ENCODE results near the gene CYTH1.

DNA sequence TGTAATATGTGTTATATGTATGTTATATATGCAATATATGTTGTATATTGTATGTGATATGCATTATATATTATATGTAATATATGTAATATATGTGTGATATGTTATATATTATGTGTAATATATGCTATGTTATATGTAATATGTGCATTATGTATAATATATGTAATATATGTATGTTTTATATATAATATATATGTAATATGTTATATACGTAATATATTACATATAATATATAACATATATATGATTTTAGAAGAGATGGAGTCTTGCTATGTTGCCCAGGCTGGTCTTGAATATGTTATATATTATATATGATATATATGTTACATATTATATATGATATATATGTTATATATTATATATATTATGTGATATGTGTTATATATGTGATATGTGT, 139.4 kb downstream of the CYTH1 start:
- TF ChIP-seq ZBTB4 (CRISPR knock-in tag; IDR thresholded peaks at IDR 0.05): no peak
- TF ChIP-seq PBX3 (IDR thresholded peaks at IDR 0.05; ENCODE audit: insufficient replicate concordance, low read depth, low read length): no peak
- TF ChIP-seq, protein P1, sequence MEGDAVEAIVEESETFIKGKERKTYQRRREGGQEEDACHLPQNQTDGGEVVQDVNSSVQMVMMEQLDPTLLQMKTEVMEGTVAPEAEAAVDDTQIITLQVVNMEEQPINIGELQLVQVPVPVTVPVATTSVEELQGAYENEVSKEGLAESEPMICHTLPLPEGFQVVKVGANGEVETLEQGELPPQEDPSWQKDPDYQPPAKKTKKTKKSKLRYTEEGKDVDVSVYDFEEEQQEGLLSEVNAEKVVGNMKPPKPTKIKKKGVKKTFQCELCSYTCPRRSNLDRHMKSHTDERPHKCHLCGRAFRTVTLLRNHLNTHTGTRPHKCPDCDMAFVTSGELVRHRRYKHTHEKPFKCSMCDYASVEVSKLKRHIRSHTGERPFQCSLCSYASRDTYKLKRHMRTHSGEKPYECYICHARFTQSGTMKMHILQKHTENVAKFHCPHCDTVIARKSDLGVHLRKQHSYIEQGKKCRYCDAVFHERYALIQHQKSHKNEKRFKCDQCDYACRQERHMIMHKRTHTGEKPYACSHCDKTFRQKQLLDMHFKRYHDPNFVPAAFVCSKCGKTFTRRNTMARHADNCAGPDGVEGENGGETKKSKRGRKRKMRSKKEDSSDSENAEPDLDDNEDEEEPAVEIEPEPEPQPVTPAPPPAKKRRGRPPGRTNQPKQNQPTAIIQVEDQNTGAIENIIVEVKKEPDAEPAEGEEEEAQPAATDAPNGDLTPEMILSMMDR (IDR thresholded peaks at IDR 0.05 in 2 of 3, conservative IDR thresholded peaks at IDR 0.05 in 1 of 3; ENCODE audit: control insufficient read depth in 2 of 3, extremely low read depth in 1 of 3, insufficient read depth in 1 of 3, low read depth in 3 of 3, low read length in 3 of 3): no peak
- no peak for TF ChIP-seq YY1 (IDR thresholded peaks at IDR 0.05; ENCODE audit: low read depth, low read length)
- no peak for TF ChIP-seq STAT3 (IDR thresholded peaks at IDR 0.05; ENCODE audit: low read depth, low read length)
- no peak for TF ChIP-seq BRCA1 (IDR thresholded peaks at IDR 0.05; ENCODE audit: low read depth, low read length)
- no peak for TF ChIP-seq POLR2AphosphoS5 (IDR thresholded peaks at IDR 0.05; ENCODE audit: low read length)
- TF ChIP-seq MXI1 (IDR thresholded peaks at IDR 0.05; ENCODE audit: low read depth, low read length): no peak
- no peak for TF ChIP-seq CHD2 (IDR thresholded peaks at IDR 0.05; ENCODE audit: borderline replicate concordance, low read depth, low read length)
- no peak for TF ChIP-seq SMAD5 (IDR thresholded peaks at IDR 0.05; ENCODE audit: low read depth)
- TF ChIP-seq MEF2A (IDR thresholded peaks at IDR 0.05; ENCODE audit: insufficient read depth, low read depth, low read length): no peak

Data from GM12878 (cell line).